ENCODE results near the gene MAML1. TPM values are rescaled to one million over a fixed set of nuclear protein-coding genes. Genes with fewer than 3 reads are reported as not detected.
A peak's percentile ranks its signal among the peaks of the same experiment; 100 is the strongest.

Gene MAML1
- total and polyA plus RNA-seq, 4 donors: 2.2 to 7.6 (median 6.3) TPM

DNA sequence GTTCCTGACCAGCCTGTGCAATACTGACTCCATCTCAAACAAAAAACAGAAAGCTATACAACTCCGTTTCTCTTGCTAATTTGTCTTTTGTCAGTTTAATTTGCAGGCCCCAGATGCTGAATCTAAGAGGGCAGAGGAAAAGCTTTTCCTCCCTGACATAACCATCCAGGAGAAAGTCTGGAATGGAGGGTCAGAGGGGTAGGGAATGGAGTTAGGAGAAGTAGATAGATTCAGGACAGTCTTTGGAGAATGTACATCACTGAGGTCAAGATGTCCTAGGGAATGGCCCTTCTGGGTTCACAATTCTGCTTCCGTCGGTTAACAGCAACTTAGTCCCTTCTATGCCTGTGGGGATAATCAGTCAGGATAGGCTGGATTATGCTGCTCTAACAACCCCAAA lies 81.5 kb downstream of the MAML1 start:
- H3K9ac ChIP-seq (ENCODE audit: low read depth in 1 of 2, low read length in 2 of 2): no peak overlapping the region
- 86% methylated on average over 3 of the region's 3 CpGs for WGBS
- H3K4me3 ChIP-seq (ENCODE audit: low read depth in 1 of 3, low read length in 3 of 3): no peak overlapping the region
- H3K36me3 ChIP-seq (ENCODE audit: control insufficient read depth in 4 of 4, insufficient read depth in 3 of 4, low read depth in 1 of 4, low read length in 3 of 4): no peaks in the 10 kb centered on the region
- no peak for DNase-seq (ENCODE audit: low spot score)
- no peaks in the 10 kb centered on the region for H3K9me3 ChIP-seq (ENCODE audit: control insufficient read depth in 4 of 4, low read length in 3 of 4)
- H3K4me1 ChIP-seq (ENCODE audit: control insufficient read depth in 4 of 4, insufficient read depth in 4 of 4, low read length in 3 of 4): peaks cover 14 to 40% (median 22%) of the 10 kb centered on the region in 4 donors
- no peaks in the 10 kb centered on the region for H3K27me3 ChIP-seq (ENCODE audit: control insufficient read depth in 4 of 4, insufficient read depth in 4 of 4, low read length in 3 of 4)
- H3K27ac ChIP-seq (ENCODE audit: low read depth in 1 of 2, low read length in 2 of 2): peak overlapping the region; percentile 5 to 57
- TF ChIP-seq, protein P1, sequence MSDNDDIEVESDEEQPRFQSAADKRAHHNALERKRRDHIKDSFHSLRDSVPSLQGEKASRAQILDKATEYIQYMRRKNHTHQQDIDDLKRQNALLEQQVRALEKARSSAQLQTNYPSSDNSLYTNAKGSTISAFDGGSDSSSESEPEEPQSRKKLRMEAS (IDR thresholded peaks at IDR 0.05): no peak
- TF ChIP-seq HNF4A (conservative IDR thresholded peaks at IDR 0.05): no peak
- no peak for TF ChIP-seq RAD21 (IDR thresholded peaks at IDR 0.05)
- TF ChIP-seq YY1 (IDR thresholded peaks at IDR 0.05): no peak
- TF ChIP-seq FOXA1 (IDR thresholded peaks at IDR 0.05): no peak
- TF ChIP-seq EGR1 (IDR thresholded peaks at IDR 0.05; ENCODE audit: low read depth in 2 of 2): no peak
- TF ChIP-seq, protein P2, sequence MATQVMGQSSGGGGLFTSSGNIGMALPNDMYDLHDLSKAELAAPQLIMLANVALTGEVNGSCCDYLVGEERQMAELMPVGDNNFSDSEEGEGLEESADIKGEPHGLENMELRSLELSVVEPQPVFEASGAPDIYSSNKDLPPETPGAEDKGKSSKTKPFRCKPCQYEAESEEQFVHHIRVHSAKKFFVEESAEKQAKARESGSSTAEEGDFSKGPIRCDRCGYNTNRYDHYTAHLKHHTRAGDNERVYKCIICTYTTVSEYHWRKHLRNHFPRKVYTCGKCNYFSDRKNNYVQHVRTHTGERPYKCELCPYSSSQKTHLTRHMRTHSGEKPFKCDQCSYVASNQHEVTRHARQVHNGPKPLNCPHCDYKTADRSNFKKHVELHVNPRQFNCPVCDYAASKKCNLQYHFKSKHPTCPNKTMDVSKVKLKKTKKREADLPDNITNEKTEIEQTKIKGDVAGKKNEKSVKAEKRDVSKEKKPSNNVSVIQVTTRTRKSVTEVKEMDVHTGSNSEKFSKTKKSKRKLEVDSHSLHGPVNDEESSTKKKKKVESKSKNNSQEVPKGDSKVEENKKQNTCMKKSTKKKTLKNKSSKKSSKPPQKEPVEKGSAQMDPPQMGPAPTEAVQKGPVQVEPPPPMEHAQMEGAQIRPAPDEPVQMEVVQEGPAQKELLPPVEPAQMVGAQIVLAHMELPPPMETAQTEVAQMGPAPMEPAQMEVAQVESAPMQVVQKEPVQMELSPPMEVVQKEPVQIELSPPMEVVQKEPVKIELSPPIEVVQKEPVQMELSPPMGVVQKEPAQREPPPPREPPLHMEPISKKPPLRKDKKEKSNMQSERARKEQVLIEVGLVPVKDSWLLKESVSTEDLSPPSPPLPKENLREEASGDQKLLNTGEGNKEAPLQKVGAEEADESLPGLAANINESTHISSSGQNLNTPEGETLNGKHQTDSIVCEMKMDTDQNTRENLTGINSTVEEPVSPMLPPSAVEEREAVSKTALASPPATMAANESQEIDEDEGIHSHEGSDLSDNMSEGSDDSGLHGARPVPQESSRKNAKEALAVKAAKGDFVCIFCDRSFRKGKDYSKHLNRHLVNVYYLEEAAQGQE (IDR thresholded peaks at IDR 0.05): no peak
- no peak for TF ChIP-seq TAF1 (conservative IDR thresholded peaks at IDR 0.05)
- TF ChIP-seq FOXA2 (IDR thresholded peaks at IDR 0.05): no peak
- TF ChIP-seq CTCF (IDR thresholded peaks at IDR 0.05; ENCODE audit: low read depth, low read length, missing input control): no peak
- TF ChIP-seq SP1 (IDR thresholded peaks at IDR 0.05): no peak
- TF ChIP-seq, protein P3, sequence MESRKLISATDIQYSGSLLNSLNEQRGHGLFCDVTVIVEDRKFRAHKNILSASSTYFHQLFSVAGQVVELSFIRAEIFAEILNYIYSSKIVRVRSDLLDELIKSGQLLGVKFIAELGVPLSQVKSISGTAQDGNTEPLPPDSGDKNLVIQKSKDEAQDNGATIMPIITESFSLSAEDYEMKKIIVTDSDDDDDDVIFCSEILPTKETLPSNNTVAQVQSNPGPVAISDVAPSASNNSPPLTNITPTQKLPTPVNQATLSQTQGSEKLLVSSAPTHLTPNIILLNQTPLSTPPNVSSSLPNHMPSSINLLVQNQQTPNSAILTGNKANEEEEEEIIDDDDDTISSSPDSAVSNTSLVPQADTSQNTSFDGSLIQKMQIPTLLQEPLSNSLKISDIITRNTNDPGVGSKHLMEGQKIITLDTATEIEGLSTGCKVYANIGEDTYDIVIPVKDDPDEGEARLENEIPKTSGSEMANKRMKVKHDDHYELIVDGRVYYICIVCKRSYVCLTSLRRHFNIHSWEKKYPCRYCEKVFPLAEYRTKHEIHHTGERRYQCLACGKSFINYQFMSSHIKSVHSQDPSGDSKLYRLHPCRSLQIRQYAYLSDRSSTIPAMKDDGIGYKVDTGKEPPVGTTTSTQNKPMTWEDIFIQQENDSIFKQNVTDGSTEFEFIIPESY (IDR thresholded peaks at IDR 0.05): no peak
- no peak for TF ChIP-seq GABPA (IDR thresholded peaks at IDR 0.05 in 1 of 2, conservative IDR thresholded peaks at IDR 0.05 in 1 of 2)
- TF ChIP-seq JUND (IDR thresholded peaks at IDR 0.05): no peak
- TF ChIP-seq, protein P4, sequence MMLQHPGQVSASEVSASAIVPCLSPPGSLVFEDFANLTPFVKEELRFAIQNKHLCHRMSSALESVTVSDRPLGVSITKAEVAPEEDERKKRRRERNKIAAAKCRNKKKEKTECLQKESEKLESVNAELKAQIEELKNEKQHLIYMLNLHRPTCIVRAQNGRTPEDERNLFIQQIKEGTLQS (IDR thresholded peaks at IDR 0.05): no peak
- TF ChIP-seq RXRA (IDR thresholded peaks at IDR 0.05): no peak
- TF ChIP-seq HNF4G (IDR thresholded peaks at IDR 0.05): no peak
